AG04450 (cell line): ENCODE measurements around the gene CPSF4. TPM values are rescaled to one million over a fixed set of nuclear protein-coding genes. Genes with fewer than 3 reads are reported as not detected.

ENCODE experiments used
- CTCF ChIA-PET: fragments of 300-600, 350-600 bp; formaldehyde crosslinking; extraction: SDS; loops from one replicate; lab custom pipeline; 2022; ENCODE audit warnings: antibody characterized with exemption, inconsistent platforms; lab: Charles Lee
- POLR2A ChIA-PET: fragments of 350-600 bp; formaldehyde crosslinking; extraction: SDS; loops from one replicate; lab custom pipeline; 2021; ENCODE audit warnings: antibody characterized with exemption, inconsistent platforms; lab: Yijun Ruan, JAX
- DNase-seq: peaks from one replicate; pipeline ENCODE4 v3.0.0-alpha.2; 2011; ENCODE audit warnings: low read depth, low spot score
- H3K27ac ChIP-seq: one replicate; pipeline ENCODE4 v1.5.1; 2012; ENCODE audit warnings: low read depth, low read length, control low read depth
- H3K27me3 ChIP-seq: one replicate; pipeline ENCODE4 v1.6.0; 2012; ENCODE audit warnings: low read length; ENCODE audit not compliant: control insufficient read depth, insufficient read depth
- H3K4me3 ChIP-seq: 2 replicates; pipeline ENCODE4 v1.5.1; 2011; ENCODE audit warnings: mild to moderate bottlenecking, low read depth, low read length, control low read depth
- H3K9me3 ChIP-seq: 2 replicates; pipeline ENCODE4 v1.5.1; 2012; ENCODE audit warnings: low read length; ENCODE audit not compliant: control insufficient read depth, insufficient read depth
- CTCF ChIP-seq: IDR thresholded peaks from 2 replicates; pipeline ENCODE4 v1.5.1; 2011; ENCODE audit warnings: low read depth, low read length, control low read depth, inconsistent platforms
- polyA plus RNA-seq: library from polyadenylated mRNA; depleted of rRNA; stranded (reverse); fragments of >200 nt; gene quantifications from 2 replicates; pipeline ENCODE4 v1.2.3, GENCODE V29; 2011

CPSF4 gene
- polyA plus RNA-seq, 1 experiment, result 27.6 TPM

DNA sequence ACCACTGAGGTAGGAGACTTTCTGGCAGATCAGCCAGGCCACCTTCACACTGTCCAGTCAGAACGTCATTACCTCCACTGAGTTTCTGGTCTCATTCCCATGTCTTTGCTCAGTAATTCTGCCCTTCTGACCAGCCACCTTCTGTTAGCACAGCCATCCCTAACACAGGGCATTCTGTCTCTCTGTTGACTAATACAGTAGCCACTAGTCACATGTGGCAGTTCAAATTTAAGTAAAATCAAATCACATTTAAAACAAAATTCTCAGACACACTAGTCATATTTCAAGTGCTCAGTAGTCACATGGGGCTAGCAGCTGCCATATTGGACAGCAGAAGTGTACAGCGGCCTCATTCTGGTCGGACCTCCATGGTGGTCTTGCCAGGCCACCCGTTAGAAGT is 7.4 kb downstream of the CPSF4 start:
- ChIA-PET CTCF (no interaction called here), POLR2A (no interaction called here)
- no peak for TF ChIP-seq CTCF
- H3K9me3 ChIP-seq, result no peaks in the 10 kb centered on the region
- H3K4me3 ChIP-seq, result no peak overlapping the region
- no peaks in the 10 kb centered on the region for H3K27me3 ChIP-seq
- no peak overlapping the region for H3K27ac ChIP-seq
- no peak for DNase-seq

- H3K27ac ChIP-seq, result no peak overlapping the region
- POLR2A ChIA-PET, result no interaction called here
- TF ChIP-seq CTCF, result no peak
- DNase-seq, result no peak
- H3K27me3 ChIP-seq, result no peaks in the 10 kb centered on the region
- no peak overlapping the region for H3K4me3 ChIP-seq
- CTCF ChIA-PET, result no interaction called here
- H3K9me3 ChIP-seq, result no peaks in the 10 kb centered on the region
Measured at GRCh38 chr7:99447943-99448342, 9.2 kb downstream of the CPSF4 start.

GRCh38 chr7:99448855-99449254 is 10.1 kb downstream of the CPSF4 start:
- DNase-seq, result no peak
- CTCF ChIA-PET, result no interaction called here
- no peaks in the 10 kb centered on the region for H3K9me3 ChIP-seq
- no peak overlapping the region for H3K27ac ChIP-seq
- H3K27me3 ChIP-seq, result no peaks in the 10 kb centered on the region
- POLR2A ChIA-PET, result no interaction called here
- TF ChIP-seq CTCF, result no peak
- no peak overlapping the region for H3K4me3 ChIP-seq

GRCh38 chr7:99449326-99449725 is 10.6 kb downstream of the CPSF4 start:
- H3K9me3 ChIP-seq, result no peaks in the 10 kb centered on the region
- TF ChIP-seq CTCF, result no peak
- no peak overlapping the region for H3K4me3 ChIP-seq
- H3K27ac ChIP-seq, result no peak overlapping the region
- H3K27me3 ChIP-seq, result no peaks in the 10 kb centered on the region
- POLR2A ChIA-PET, result no interaction called here
- DNase-seq, result no peak
- CTCF ChIA-PET, result no interaction called here

DNA sequence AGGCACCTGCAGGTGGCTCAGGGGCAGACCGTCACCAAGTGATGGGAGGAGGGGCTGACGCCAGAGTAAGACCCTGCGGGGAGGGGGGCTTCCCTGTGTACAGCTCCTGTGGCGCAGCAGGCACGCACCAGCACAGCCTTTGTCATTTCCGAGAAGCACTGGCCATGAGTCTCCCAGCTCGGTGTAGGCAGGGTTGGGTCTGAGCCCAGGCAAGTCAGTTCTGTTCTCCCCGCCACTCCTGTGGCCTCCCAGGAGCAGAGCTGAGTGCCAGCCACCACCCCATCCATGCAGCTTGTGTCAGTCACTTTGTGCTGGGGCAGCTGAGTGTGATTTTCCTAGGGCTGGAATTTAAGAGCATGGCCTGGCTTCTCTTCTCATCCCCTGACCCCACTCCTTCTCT is 13.2 kb downstream of the CPSF4 start:
- POLR2A ChIA-PET, result no interaction called here
- H3K27me3 ChIP-seq, result no peaks in the 10 kb centered on the region
- no peak overlapping the region for H3K27ac ChIP-seq
- DNase-seq, result no peak
- TF ChIP-seq CTCF, result no peak
- CTCF ChIA-PET, result no interaction called here
- H3K4me3 ChIP-seq, result no peak overlapping the region
- no peaks in the 10 kb centered on the region for H3K9me3 ChIP-seq
